Measurements from ENCODE around the gene GTF2F1.
"Not testable (repeated sequence)": the region's sequence is repeated elsewhere in the genome, so short reads cannot be mapped to it uniquely, and the experiment has no call there.

Gene GTF2F1

DNA sequence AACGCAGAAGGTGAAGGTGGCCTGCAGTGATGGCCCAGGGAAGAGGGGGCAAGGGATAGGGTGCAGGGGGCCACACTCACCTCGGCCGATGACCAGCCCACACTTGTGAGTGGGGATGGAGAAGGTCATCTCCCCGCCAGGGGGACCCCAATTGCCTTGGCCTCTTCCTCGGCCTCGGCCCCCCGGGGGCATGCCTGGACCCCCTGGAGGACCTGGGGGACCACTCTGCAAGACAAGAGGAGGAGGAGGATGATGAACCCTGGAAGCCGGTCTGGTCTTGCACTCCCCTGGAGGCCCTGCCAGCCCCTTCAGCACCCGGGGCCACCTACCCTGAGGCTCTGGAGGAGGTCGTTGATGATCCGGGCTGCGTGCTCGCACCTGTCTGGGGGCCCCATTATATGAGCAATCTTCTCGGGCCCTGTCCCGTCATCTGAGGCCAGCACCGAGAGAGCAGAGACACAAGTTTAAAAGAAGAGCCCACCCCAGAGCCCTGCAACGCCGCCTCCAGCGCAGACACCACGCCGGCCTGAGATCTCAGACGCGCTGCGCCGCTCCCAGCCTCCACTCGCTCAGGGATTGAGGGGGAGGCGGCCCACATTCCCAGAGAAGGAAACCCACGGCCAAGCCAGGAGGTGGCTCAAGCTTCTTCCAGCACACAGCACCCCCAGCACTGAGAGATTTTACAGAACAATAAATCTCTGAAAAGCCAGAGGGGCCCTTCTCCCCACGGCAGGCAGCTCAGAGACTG lies 23.9 kb upstream of the GTF2F1 start:
- no peak for DNase-seq

DNA sequence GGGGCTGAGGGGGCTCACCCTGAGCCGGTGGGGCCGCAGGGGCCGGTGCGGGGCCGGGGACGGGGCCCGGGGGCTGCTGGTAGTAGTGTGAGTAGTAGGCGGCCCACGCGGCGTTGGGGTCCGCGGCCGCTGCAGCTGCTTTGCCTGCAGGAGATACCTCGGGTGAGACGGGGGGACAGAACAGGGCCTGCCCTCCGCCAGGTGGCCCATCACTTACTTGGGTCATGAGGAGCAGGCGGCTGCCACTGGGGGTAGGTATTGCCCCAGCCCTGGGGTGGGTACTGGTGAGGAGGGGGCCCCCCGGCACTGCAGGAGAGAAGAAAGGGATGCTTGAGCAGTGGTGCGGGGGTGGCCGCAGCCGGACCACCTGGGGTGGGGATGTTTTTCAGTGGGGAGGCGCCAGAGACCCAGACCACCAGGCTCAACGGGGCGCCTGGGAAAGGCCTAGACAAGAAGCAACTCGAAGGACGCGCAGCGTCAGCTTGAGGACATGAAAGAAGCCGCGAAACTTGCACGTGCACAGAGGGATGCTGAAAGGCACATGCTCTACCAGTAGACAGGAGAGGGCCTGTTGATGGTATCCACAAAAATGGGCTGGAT lies 22.7 kb upstream of the GTF2F1 start:
- DNase-seq: no peak

DNA sequence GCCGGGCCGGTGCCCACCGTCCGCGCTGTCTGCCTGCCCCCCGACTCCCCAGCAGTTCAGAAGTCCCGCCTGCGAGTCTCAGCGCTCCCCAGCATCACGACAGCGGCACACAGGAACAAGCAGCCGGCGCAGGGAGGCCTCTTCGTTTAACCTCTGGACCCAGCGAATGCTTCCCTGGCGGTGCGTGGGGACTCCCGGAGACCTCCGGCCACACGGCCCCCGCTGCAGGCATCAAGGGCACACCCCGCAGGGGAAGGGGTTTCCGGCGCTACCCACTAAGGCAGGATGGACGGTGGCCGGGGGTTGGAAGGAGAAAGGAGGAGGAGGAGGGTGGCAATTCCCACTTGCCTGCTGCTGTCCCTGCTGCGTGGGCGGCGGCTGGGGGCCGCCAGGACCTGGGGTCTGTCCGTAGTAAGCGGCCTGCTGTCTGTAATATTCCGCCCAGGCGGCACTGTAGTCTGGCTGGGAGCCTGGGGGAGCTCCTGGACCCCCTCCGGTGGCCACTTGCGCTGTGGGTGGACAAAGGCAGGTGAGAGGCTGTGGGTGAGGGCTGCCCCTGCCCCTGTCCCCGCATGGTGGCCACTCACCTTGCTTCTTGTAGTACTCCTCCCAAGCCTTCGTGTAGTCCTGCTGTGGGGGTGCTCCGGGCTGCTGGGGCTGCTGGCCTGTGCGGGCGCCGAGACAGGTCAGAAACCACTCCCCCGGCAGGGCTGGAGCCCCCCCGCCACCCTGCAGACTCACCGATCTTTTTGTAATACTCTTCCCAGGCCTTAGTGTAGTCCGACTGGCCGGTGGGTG lies 22.0 kb upstream of the GTF2F1 start:
- DNase-seq: no peak

DNA sequence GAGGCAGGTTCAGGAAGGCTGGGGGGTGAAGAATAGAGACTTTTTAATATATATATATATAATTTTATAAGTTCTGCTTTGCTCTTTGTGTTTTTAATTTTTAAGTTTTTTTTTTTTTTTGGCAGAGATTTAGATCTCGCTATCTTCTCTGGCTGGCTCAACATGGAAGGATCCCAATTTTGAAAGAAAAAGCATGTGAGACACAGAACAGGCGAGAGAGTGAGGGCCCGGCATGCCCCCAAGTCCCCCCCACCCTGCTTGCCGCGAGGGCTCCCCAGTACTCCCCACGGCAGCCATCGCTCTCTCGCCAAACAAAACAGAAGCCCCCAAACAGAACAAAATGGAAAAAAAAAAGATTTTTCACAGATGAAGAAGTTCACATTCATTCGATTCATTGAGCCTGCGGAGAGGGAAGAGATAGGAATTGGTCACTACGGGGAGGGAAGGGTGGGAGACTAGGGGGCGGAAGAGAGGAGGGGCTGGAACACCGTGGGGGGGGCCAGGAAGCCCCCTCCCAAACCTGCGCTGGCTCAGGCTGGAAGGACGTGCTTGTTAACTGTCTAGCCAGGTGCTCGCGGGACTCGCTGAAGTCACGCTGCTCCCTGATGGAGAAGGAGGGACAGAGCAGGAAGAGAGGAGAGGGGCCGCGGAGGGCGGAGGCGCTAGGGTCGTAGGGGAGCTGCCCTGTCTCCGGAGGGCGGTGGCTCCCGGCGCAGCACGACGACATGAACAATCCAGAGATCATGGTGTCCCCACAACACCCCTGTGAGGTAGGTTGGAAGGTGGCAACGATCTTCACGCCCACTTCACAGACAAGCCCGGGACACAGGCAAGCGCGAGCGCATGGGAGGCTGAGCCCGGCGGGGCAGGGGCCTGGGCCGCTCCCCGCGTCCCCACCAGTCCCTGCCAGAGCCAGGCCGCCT lies 21.0 kb upstream of the GTF2F1 start:
- no peak for DNase-seq

DNA sequence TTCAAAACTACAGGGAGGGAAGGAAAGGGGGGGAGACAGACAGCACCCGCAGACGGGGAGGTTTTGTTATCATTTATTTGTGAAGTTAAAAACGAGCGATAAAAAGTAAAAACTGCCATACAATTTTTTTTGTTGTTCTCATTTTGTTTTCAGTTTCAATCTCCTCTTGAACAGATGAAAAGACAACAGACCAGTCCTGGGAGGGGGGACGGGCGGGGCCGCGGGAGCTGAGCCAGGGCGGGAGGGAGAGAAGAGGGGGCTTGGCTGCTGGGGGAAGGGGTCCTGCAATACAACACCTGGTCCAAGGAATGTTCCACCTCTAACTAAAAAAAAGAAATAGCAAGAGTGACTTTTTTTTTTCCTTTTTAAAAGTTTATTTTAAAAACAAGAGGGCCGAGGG lies 20.3 kb upstream of the GTF2F1 start:
- DNase-seq: no peak

DNA sequence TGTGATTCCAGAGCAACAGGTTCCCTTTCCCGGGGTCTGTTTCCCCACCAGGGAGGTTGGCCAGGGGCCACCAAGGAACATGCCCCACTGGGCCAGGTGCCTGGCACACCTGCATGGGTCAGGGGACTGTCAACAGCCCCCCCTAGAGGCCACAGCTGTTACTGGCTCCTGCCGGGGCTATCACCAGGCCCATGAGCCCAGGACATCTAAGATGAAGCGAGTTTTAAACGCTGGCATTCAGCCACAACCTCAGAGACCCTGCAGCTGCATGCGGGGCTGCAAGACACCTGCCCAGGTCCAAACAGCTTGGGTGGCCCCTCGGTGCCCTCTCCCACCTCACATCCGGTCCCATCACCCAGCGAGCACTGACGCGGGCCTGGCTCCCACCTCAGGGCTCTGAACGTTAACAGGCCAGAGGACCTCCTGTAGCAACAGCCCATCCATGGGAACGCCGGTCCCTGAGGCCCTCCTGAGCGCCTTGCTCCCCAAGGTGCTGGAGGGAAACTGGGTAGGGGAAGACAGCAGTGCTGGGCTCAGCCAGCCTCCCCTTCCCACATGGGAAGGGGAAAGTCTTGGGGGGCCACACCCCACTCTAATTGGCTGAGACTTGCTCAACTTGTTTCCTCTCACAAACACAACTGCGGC lies 19.6 kb upstream of the GTF2F1 start:
- no peak for DNase-seq

DNA sequence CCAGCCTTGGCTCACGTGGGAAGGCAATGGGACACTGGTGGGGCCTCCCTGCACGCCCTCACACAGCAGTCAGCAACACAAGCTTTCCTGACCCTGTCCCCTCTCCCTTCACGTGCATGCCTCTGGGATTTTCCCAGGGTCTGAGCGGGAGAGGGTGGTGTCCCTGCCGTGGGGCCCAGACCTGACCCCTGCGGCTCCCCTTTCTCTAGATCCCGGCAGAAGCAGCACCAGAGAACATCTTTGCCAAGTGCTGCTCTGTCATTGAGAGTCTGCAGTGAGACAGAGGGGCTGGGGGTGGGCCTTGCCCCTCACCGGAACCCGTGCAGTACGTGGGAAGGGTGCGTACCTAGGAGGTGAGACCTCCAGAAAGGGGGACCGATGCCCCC lies 19.1 kb upstream of the GTF2F1 start:
- DNase-seq: no peak

DNA sequence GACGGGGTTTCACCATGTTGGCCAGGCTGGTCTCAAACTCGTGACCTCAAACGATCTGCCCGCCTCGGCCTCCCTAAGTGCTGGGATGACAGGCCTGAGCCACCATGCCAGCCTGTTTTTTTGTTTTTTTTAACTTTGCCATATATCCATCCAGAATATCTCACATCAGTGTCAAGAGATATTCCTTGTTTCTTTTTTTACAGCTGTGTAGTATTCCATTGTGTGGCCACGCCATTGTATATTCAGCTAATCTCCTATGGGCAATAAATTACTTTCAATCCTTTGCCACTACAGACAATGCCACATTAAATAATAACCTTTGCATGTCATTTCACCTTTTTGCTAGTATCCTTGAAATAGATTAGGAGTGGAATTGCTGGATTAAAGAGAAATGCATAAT lies 16.4 kb upstream of the GTF2F1 start:
- no peak for DNase-seq

DNA sequence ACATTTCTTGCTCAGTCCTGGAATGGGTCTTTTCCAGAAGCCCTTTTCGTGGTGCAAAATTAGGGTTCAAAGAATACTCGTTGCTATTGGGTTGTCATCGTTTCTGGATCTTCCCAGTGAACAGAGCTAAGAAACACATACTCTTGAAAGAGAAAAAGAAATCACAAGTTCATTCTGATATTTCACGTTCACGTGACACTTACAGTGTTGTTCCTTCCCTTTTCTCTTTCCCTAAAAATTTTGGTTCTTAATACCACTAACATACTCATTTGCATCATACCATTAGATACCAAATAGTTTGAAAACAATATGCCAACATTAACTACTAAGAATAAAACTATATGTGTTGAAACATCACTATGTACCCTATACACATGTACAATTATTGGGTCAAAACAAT lies 13.4 kb upstream of the GTF2F1 start:
- DNase-seq: no peak

DNA sequence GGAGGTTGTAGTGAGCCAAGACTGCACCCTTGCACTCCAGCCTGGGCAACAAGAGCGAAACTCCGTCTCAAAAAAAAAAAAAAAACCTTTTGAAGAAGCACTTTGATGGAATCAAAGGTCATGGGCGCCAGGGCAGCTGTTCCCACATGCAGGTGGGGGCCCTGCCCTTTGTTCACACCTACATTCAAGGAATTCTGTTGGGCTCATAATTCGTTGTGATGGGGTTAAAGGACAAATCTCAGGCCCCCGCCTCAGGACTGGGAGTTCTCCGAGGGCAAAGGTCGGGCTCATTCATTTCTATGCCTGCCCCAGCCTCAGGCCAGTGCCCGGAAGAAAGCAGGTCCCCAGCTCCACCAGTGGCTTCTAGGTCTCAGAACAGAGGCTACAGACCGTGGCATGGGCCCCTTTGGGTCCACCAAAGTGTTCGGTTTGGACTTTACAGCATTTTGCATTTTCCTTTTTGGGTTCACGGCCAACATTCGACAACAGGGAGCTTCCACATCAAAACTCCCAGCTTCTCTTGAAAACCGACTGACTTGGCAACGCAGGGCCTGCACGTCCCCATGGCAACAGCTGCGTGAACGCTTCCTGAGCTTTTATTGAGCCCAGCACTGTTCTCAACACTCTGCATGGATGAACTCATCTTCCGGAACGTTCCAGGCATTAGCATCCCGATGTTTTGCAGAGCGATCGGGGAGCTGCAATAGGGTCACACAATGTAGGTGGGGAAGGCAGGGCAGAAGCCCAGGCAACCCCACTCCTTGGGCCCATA lies 10.1 kb upstream of the GTF2F1 start:
- DNase-seq: peak; percentile 80

DNA sequence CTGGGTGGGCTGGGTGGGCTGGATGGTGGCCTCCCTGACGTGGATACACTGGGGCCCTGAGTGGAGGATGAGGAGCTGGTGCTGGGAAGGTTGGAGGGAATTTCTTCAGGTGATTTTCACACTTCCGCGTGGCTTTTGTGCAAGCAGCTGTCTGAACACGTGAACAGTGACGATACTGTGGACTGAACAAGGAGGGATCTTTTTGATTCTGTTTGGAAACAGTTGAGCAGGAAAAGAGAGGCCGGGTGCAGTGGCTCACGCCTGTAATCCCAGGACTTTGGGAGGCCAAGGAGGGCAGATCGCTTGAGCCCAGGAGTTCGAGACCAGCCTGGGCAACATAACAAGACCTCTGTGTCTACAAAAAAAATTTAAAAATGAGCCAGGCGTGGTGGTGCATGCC lies 9.1 kb upstream of the GTF2F1 start:
- DNase-seq: no peak

DNA sequence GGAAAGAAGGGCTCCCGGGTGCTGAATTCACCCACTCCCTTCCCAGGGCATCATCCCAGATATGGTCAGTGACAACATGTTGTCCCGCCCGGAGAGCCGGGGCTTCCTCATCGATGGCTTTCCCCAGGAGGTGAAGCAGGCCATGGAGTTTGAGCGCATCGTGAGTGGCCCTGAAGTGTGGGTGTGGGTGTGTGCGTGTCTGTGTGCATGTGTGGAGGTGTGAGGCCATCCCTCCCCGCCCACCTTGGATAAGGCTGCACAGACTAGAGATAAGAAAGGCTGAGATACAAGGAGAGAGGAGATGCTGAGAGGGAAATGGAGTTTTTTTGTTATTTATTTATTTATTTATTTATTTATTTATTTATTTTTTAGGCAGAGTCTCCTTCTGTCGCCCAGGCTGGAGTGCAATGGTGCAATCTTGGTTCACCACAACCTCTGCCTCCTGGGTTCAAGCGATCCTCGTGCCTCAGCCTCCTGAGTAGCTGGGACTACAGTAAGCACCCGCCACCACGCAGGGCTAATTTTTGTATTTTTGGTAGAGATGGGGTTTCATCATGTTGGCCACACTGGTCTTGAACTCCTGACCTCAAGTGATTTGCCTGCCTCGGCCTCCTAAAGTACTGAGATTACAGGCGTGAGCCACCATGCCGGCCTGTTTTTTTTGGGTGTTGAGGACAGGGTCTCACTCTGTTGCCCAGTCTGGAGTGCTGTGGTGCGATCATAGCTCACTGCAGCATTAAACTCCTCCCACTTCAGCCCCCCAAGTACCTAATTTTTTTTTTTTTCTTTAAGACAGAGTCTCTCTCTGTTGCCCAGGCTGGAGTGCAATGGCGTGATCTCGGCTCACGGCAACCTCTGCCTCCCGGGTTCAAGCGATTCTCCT lies 7.3 kb upstream of the GTF2F1 start:
- not testable (repeated sequence) for DNase-seq

DNA sequence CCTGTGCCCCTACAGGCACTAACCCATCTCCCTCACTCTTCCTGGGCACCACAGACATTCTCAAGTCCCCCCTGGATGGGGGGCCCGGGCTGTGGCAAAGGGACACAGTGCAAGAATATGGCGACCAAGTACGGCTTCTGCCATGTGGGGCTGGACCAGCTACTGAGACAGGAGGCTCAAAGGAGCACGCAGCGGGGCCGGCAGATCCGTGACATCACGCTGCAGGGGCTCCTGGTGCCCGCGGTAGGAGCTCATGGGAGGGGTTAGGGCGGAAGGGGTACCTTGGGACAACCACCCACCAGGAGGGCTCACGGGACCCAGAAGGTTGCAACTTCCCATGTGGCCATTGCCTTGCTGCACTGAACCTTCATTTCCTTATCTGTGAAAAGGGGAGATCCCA lies 3.3 kb upstream of the GTF2F1 start:
- no peak for DNase-seq

DNA sequence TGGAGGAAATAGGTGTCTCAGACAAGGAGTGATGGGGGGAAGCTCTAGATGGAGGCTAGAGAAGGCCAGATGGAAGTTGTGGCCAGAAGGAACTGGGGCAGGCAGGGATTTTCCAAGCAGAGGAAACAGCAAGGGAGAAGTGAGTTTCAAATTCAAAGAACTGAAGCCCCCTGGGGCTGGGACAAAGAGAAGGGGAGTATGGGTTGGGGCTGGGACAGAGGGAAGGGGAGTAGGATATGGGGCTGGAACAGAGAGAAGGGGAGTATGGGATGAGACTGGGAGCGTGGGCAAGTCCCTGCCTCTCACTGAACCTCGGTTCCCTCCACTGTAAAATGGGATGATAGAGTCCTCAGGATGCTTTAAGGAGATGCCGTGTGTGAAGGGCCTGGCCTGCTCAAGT lies 1.9 kb upstream of the GTF2F1 start:
- no peak for DNase-seq

DNA sequence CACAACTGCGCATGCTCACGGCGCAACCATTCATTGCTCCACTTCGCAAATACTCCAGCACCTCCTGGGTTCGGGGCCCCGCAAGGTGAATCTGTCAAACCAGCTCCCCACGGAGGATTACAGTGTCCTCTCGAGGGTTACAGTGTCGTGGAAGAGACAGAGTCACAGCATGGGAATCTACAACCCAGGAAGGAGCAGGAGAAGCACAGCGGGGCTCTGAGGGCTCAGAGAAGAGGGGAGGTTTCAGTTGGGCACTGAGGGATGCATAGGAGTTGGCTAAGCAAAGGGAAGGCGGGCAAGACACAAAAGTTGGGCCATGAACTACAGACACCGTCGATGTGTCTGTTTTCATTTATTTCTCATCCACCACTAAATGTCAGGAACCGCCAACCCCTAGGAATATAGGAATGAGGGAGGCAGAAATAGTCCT lies 1.0 kb upstream of the GTF2F1 start:
- no peak for DNase-seq

DNA sequence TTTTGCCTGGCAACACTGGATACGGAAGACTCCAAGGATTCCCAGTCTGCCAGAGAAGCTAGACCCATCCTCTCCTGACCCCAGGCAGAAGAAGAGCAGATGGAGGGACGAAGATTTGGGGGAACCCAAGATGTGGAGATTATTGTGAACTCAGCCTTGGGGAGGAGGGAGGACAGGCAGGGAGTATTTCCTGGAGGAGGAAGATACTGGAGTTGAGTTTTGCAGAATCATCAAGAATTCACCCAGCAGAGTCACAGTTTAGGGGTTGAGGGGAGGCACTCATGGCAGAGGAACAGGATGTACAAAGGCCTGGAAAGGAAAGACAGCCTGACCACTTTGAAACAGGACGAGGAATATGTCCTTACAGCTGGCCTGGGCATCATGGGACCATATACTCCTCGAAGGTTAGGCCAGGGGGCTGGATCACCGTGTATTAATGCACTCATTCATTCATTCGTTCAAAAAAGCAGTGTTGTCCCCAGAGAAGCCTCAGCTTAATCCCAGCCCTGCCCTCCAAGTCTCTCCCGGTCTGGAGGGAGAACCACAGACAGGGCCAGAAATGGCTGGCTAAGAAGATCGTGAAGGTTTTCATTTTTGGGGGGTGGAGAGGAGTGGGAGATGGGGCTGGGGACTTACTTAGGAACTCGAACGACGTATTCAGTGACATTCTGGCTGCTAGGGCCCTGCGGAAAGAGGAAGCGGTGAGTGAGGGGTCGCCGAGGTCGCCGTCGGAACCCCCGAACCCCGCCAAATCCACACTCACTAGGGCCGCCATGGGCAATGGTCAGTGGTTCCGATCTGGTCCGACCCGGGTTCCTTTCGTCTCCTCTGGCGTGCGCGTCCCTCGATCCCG lies 517 bp downstream of the GTF2F1 start:
- DNase-seq: no peak

DNA sequence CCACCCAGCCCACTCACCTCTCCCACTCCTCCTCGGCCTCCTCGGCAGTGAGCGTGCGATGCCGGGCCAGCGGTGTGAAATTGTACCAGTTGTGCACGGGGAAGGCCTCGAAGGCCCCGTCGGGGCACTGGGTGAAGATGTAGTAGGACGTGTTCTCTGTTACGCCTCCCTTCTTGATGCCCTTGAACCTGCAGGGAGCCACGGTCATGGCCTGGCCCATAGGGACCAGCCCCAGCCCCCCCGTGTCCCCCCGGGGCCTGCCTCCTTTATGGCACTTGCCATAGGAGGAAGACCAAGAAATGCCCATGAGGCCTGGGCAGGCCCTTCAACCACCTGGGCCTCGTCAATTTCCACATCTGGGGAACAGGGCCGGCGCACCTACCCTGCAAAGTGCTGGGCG lies 5.6 kb downstream of the GTF2F1 start:
- no peak for DNase-seq

DNA sequence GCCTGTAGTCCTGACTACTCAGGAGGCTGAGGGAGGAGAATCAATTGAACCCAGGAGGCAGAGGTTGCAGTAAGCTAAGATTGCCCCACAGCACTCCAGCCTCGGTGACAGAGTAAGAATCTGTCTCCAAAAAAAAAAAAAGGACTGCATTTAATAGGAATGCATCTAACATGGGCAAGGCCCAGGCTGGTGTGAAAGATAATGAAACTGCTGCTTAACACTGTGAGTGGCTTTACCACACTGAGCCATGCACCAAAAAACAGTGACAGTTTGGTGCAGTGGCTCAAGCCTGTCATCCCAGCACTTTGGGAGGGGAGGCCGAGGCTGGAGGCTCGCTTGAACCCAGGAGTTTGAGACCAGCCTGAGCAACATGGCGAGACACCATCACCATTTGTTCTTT lies 8.6 kb downstream of the GTF2F1 start:
- no peak for DNase-seq

DNA sequence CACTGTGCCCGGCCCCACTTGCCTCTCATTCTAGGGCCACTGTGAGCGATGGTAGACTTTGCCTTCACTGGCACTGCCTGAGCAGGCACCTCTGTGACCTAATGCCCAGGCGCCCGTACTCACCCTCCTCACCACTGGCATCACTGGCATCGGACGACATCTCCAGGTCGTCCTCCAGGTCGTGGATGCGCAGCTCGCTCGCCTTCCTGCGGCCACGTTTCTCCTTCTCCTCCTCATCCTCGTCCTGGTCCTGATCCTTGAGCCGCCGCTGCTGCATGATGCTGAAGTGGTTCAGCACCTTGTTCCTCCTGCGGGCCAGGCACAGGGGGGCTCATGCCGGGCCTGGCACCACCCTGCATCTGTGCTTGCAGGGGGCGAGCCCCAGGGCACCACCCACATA lies 9.8 kb downstream of the GTF2F1 start:
- DNase-seq: no peak
